H1 (cell line): Measurements from ENCODE around the gene HSD11B1L.

Source experiments
- CBX8 ChIP-seq: fragments of 300-800, 300-1000 bp; sonication (generic); IDR thresholded peaks from 2 replicates; pipeline ENCODE4 v1.7.1; 2016; ENCODE audit warnings: low read depth, low read length, borderline replicate concordance
- CEBPB ChIP-seq: IDR thresholded peaks from 2 replicates; pipeline ENCODE4 v1.6.1; 2012; ENCODE audit warnings: low read depth, low read length
- CREB1 ChIP-seq: IDR thresholded peaks from 2 replicates; pipeline ENCODE4 v1.6.1; 2012; ENCODE audit warnings: inconsistent platforms
- CTCF ChIP-seq, 3 experiments: IDR thresholded peaks; 1 replicate in 2 of 3; 2 replicates in 1 of 3; pipeline versions ENCODE4 v1.5.1 to v1.6.1; 2011; ENCODE audit warnings: low read length in 3 of 3, mild to moderate bottlenecking in 3 of 3, inconsistent platforms in 2 of 3, low read depth in 1 of 3, moderate library complexity in 1 of 3; ENCODE audit not compliant: insufficient read depth in 1 of 3; ENCODE audit errors: control extremely low read depth in 1 of 3
- EP300 ChIP-seq, 2 experiments: IDR thresholded peaks; 1 replicate in 1 of 2; 2 replicates in 1 of 2; pipeline ENCODE4 v1.6.1; 2011 to 2012; ENCODE audit warnings: low read depth in 2 of 2, low read length in 2 of 2, mild to moderate bottlenecking in 2 of 2, borderline replicate concordance in 1 of 2, inconsistent platforms in 1 of 2, moderate library complexity in 1 of 2
- JUN ChIP-seq: IDR thresholded peaks from 2 replicates; pipeline ENCODE4 v1.6.1; 2011; ENCODE audit warnings: low read depth, mild to moderate bottlenecking, improper control_type of control experiment, low read length
- MAX ChIP-seq: IDR thresholded peaks from 2 replicates; pipeline ENCODE4 v1.6.1; 2012; ENCODE audit warnings: inconsistent platforms
- POLR2A ChIP-seq, 2 experiments: IDR thresholded peaks; 1 replicate in 1 of 2; 2 replicates in 1 of 2; pipeline ENCODE4 v1.6.1; 2011; ENCODE audit warnings: low read depth in 2 of 2, low read length in 2 of 2, mild to moderate bottlenecking in 2 of 2; ENCODE audit errors: control extremely low read depth in 1 of 2
- RNF2 ChIP-seq: fragments of 200-900, 300-1000 bp; sonication (generic); IDR thresholded peaks from 2 replicates; pipeline ENCODE4 v1.7.1; 2016; ENCODE audit warnings: borderline replicate concordance, low read depth, mild to moderate bottlenecking, antibody characterized with exemption, low read length; ENCODE audit not compliant: poor library complexity, severe bottlenecking; ENCODE audit errors: missing control alignments
- RXRA ChIP-seq: IDR thresholded peaks from 2 replicates; pipeline ENCODE4 v1.6.1; 2011; ENCODE audit warnings: low read depth, mild to moderate bottlenecking, low read length, moderate library complexity; ENCODE audit not compliant: insufficient read depth
- SIRT6 ChIP-seq: IDR thresholded peaks from one replicate; pipeline ENCODE4 v1.7.1; 2012; ENCODE audit warnings: low read length, inconsistent platforms
- SUZ12 ChIP-seq: fragments of 200-600 bp; sonication (generic); IDR thresholded peaks from 2 replicates; pipeline ENCODE4 v1.6.1; 2012; ENCODE audit warnings: mild to moderate bottlenecking, inconsistent platforms, low read length, moderate library complexity, mixed read lengths
- TAF1 ChIP-seq: IDR thresholded peaks from 2 replicates; pipeline ENCODE4 v1.6.1; 2011; ENCODE audit warnings: mild to moderate bottlenecking, low read depth, low read length
- ZNF274 ChIP-seq: IDR thresholded peaks from 2 replicates; pipeline ENCODE4 v1.7.0; 2012; ENCODE audit warnings: low read length, borderline replicate concordance; ENCODE audit errors: extremely low read depth

- TF ChIP-seq CTCF (IDR thresholded peaks at IDR 0.05; ENCODE audit: control extremely low read depth in 1 of 3, insufficient read depth in 1 of 3, low read depth in 1 of 3, low read length in 3 of 3), result no peak
- TF ChIP-seq TAF1, result no peak
- no peak for TF ChIP-seq RXRA
- TF ChIP-seq SUZ12, result no peak
- no peak for TF ChIP-seq CBX8
- TF ChIP-seq CEBPB, result no peak
- no peak for TF ChIP-seq EP300 (IDR thresholded peaks at IDR 0.05; ENCODE audit: borderline replicate concordance in 1 of 2, low read depth in 2 of 2, low read length in 2 of 2)
- no peak for TF ChIP-seq CREB1
- no peak for TF ChIP-seq JUN
- no peak for TF ChIP-seq POLR2A (IDR thresholded peaks at IDR 0.05; ENCODE audit: control extremely low read depth in 1 of 2, low read depth in 2 of 2, low read length in 2 of 2)
- no peak for TF ChIP-seq RNF2
- no peak for TF ChIP-seq SIRT6
- no peak for TF ChIP-seq MAX
- no peak for TF ChIP-seq ZNF274
Observed at GRCh38 chr19:5646703-5647102, 34.1 kb upstream of the HSD11B1L start.
